SK-N-SH (cell line): Measurements from ENCODE around the gene MALRD1. TPM values are rescaled to one million over a fixed set of nuclear protein-coding genes. Genes with fewer than 3 reads are reported as not detected.
A peak's percentile ranks its signal among the peaks of the same experiment; 100 is the strongest.

Experiments used
- CTCF ChIA-PET: fragments of 300-600, 350-600 bp; formaldehyde crosslinking; extraction: SDS; loops from one replicate; lab custom pipeline; 2021; lab: Yijun Ruan, JAX
- POLR2A ChIA-PET: fragments of 350-600 bp; sonication (Branson Sonifier 250); formaldehyde crosslinking; extraction: SDS; loops from one replicate; lab custom pipeline; 2020; ENCODE audit warnings: antibody characterized with exemption, inconsistent platforms; lab: Yijun Ruan, JAX
- DNase-seq: peaks from one replicate; pipeline ENCODE4 v3.0.0; 2012
- H2AFZ ChIP-seq: fragments of 200-600 bp; sonication (generic); 2 replicates; pipeline ENCODE4 v1.8.1; 2016; ENCODE audit warnings: antibody characterized with exemption, mild to moderate bottlenecking, low read depth
- H3F3A ChIP-seq: fragments of 200-600 bp; sonication (generic); replicated peaks from 2 replicates; pipeline ENCODE3; 2016; ENCODE audit warnings: antibody characterized with exemption, mild to moderate bottlenecking; ENCODE audit not compliant: insufficient read depth
- H3K27ac ChIP-seq, 2 experiments: fragments of 200-500 bp in 1 of 2; fragments of 200-600 bp in 1 of 2; sonication (Bioruptor generic) in 1 of 2; sonication (generic), shearing (Covaris generic) in 1 of 2; 2 replicates each; pipeline versions ENCODE4 v1.5.1 to v1.6.1; 2014 to 2016; ENCODE audit warnings: low read depth in 2 of 2, inconsistent platforms in 1 of 2, low read length in 1 of 2, mild to moderate bottlenecking in 1 of 2, mixed read lengths in 1 of 2
- H3K27me3 ChIP-seq: fragments of 200-600 bp; sonication (generic), shearing (Covaris generic); 2 replicates; pipeline ENCODE4 v1.6.1; 2016; ENCODE audit warnings: mixed run types; ENCODE audit not compliant: insufficient read depth
- H3K36me3 ChIP-seq, 2 experiments: fragments of 200-500 bp in 1 of 2; fragments of 200-600 bp in 1 of 2; sonication (Bioruptor generic) in 1 of 2; sonication (generic) in 1 of 2; replicated peaks in 1 of 2; 2 replicates each; pipeline versions ENCODE3 to v1.5.1; 2014 to 2016; ENCODE audit warnings: low read length in 1 of 2, mild to moderate bottlenecking in 1 of 2; ENCODE audit not compliant: insufficient read depth in 2 of 2, control insufficient read depth in 1 of 2
- H3K4me1 ChIP-seq, 2 experiments: fragments of 200-500 bp in 1 of 2; fragments of 200-600 bp in 1 of 2; sonication (Bioruptor generic) in 1 of 2; sonication (generic), shearing (Covaris generic) in 1 of 2; 2 replicates each; pipeline versions ENCODE4 v1.5.1 to v1.6.1; 2014 to 2016; ENCODE audit warnings: low read depth in 1 of 2, low read length in 1 of 2, mixed run types in 1 of 2; ENCODE audit not compliant: insufficient read depth in 2 of 2, control insufficient read depth in 1 of 2
- H3K4me2 ChIP-seq: fragments of 200-600 bp; sonication (generic), shearing (Covaris generic); 2 replicates; pipeline ENCODE4 v1.6.1; 2017; ENCODE audit warnings: mixed run types
- H3K4me3 ChIP-seq, 2 experiments: fragments of 200-500 bp in 1 of 2; fragments of 200-600 bp in 1 of 2; sonication (Bioruptor generic) in 1 of 2; sonication (generic), shearing (Covaris generic) in 1 of 2; 2 replicates each; pipeline versions ENCODE4 v1.5.1 to v1.8.1; 2014 to 2016; ENCODE audit warnings: low read depth in 2 of 2, inconsistent platforms in 1 of 2, low read length in 1 of 2, mild to moderate bottlenecking in 1 of 2, mixed read lengths in 1 of 2, moderate library complexity in 1 of 2
- H3K79me2 ChIP-seq: fragments of 200-600 bp; sonication (generic); 2 replicates; pipeline ENCODE4 v1.8.1; 2017; ENCODE audit warnings: mild to moderate bottlenecking; ENCODE audit not compliant: insufficient read depth
- H3K9ac ChIP-seq: fragments of 200-600 bp; sonication (generic); 2 replicates; pipeline ENCODE4 v1.6.1; 2017; ENCODE audit warnings: mixed run types
- H3K9me2 ChIP-seq: fragments of 200-600 bp; sonication (generic); 2 replicates; pipeline ENCODE4 v1.6.1; 2017; ENCODE audit warnings: mixed run types
- H3K9me3 ChIP-seq: fragments of 200-600 bp; sonication (generic); 2 replicates; pipeline ENCODE4 v1.6.1; 2017; ENCODE audit warnings: mixed run types, mild to moderate bottlenecking, moderate library complexity
- H4K20me1 ChIP-seq: fragments of 200-600 bp; sonication (generic); 2 replicates; pipeline ENCODE4 v1.6.1; 2017; ENCODE audit warnings: mild to moderate bottlenecking, mixed run types; ENCODE audit not compliant: insufficient read depth
- EZH2phosphoT487 ChIP-seq: fragments of 200-600 bp; sonication (generic); IDR thresholded peaks from 2 replicates; pipeline ENCODE4 v1.6.1; 2017; ENCODE audit warnings: low read depth, mixed run types, mild to moderate bottlenecking, antibody characterized with exemption, moderate library complexity, borderline replicate concordance
- FOXJ3 ChIP-seq: sonication (generic); formaldehyde crosslinking; IDR thresholded peaks from 2 replicates; pipeline ENCODE4 v1.5.1; 2020; ENCODE audit warnings: mild to moderate bottlenecking, missing genetic modification reagents
- FOXM1 ChIP-seq: IDR thresholded peaks from 2 replicates; pipeline ENCODE4 v1.4.0; 2012; ENCODE audit warnings: low read depth, mild to moderate bottlenecking
- GABPA ChIP-seq: IDR thresholded peaks from 2 replicates; pipeline ENCODE4 v1.4.0; 2012; ENCODE audit warnings: low read depth, mild to moderate bottlenecking
- GATA2 ChIP-seq: sonication (generic); formaldehyde crosslinking; IDR thresholded peaks from 2 replicates; pipeline ENCODE4 v1.5.0; 2020; ENCODE audit warnings: mild to moderate bottlenecking, missing genetic modification reagents
- JUND ChIP-seq: IDR thresholded peaks from 2 replicates; pipeline ENCODE4 v1.4.0; 2012
- MEF2A ChIP-seq: IDR thresholded peaks from 2 replicates; pipeline ENCODE4 v1.4.0; 2012; ENCODE audit warnings: low read depth, borderline replicate concordance
- MXI1 ChIP-seq: IDR thresholded peaks from 2 replicates; pipeline ENCODE4 v1.6.1; 2012; ENCODE audit warnings: mild to moderate bottlenecking, low read depth, low read length, improper control_type of control experiment
- RAD21 ChIP-seq: IDR thresholded peaks from 2 replicates; pipeline ENCODE4 v1.6.1; 2012; ENCODE audit warnings: mild to moderate bottlenecking, low read length
- SIN3A ChIP-seq: IDR thresholded peaks from 2 replicates; pipeline ENCODE4 v1.6.1; 2012; ENCODE audit warnings: low read depth, mild to moderate bottlenecking, low read length, moderate library complexity, borderline replicate concordance
- TCF12 ChIP-seq: IDR thresholded peaks from 2 replicates; pipeline ENCODE4 v1.4.0; 2012
- TEAD4 ChIP-seq: IDR thresholded peaks from 2 replicates; pipeline ENCODE4 v1.4.0; 2012; ENCODE audit warnings: mild to moderate bottlenecking, borderline replicate concordance; ENCODE audit not compliant: insufficient read depth
- YY1 ChIP-seq: IDR thresholded peaks from 2 replicates; pipeline ENCODE4 v1.4.0; 2012; ENCODE audit warnings: low read depth, mild to moderate bottlenecking
- WGBS: methylation state at CpG from one replicate; pipeline ENCODE4 v1.1.6; 2017; ENCODE audit warnings: low lambda C conversion rate; 5-methylcytosine and 5-hydroxymethylcytosine counted together
- polyA plus RNA-seq, 3 experiments: library from polyadenylated mRNA; depleted of rRNA; stranded (reverse); fragments of >200 nt; gene quantifications; 2 replicates each; pipeline ENCODE4 v1.2.3, GENCODE V29; 2012
- TF ChIP-seq, protein P1 (sequence below): IDR thresholded peaks from 2 replicates; pipeline ENCODE4 v1.4.0; 2012; ENCODE audit warnings: low read depth
- TF ChIP-seq, protein P2 (sequence below): IDR thresholded peaks from 2 replicates; pipeline ENCODE4 v1.4.0; 2012; ENCODE audit warnings: low read depth, borderline replicate concordance
- TF ChIP-seq, protein P3 (sequence below): fragments of 150-350 bp; IDR thresholded peaks from 2 replicates; pipeline ENCODE4 v1.6.1; 2017; ENCODE audit warnings: antibody characterized with exemption, low read length, low read depth, borderline replicate concordance
- TF ChIP-seq, protein P4 (sequence below): IDR thresholded peaks from 2 replicates; pipeline ENCODE4 v1.6.1; 2012; ENCODE audit warnings: mild to moderate bottlenecking, low read depth, low read length, moderate library complexity
- TF ChIP-seq, protein P5 (sequence below): fragments of 150-350 bp; IDR thresholded peaks from 2 replicates; pipeline ENCODE4 v1.6.1; 2016; ENCODE audit warnings: mild to moderate bottlenecking, low read depth, low read length

Gene MALRD1
- polyA plus RNA-seq, 1 of the 3 experiments (the other 2 are of a cell fraction), result not detected

DNA sequence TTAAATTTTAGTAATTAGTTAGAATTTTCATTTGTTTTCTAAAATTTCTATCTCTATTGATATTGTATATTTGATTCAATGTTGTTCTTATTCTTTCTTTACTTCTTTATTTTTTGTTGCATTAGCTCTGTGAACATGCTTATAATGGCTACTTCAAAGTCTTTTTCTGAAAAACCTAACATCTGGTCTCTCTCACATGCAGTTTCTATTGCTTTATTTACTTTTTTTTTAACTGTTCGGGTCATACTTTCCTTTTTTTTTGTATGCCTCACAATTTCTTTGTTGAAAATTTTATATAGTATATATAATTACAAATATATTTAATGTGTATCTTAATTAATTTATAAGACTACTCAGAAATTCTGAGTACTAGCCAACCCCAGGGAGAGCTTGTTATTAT is 715.5 kb downstream of the MALRD1 start:
- Histone ChIP-seq H3K9me3 (no peaks in the 10 kb centered on the region), H3K4me2 (no peak overlapping the region), H4K20me1 (no peaks in the 10 kb centered on the region), H3K9ac (no peak overlapping the region), H3K9me2 (no peaks in the 10 kb centered on the region), H3K27ac (no peak overlapping the region), H3K27me3 (no peaks in the 10 kb centered on the region), H2AFZ (no peak overlapping the region), H3K79me2 (no peaks in the 10 kb centered on the region), H3K4me1 (peaks cover 0 to 4% of the 10 kb centered on the region in 2 experiments; a peak in 1 of 4 replicates), H3K36me3 (no peaks in the 10 kb centered on the region), H3F3A (no peaks in the 10 kb centered on the region), H3K4me3 (no peak overlapping the region)
- WGBS, result 58% methylated on average over 1 of the region's 1 CpG
- no peak for DNase-seq
- ChIA-PET POLR2A (interaction anchor here (1.1 kb wide), 1 partner anchor 1011 kb away, joined by 5 read pairs; no protein-coding TSS in a partner anchor), CTCF (no interaction called here)
- TF ChIP-seq YY1 (no peak), SIN3A (no peak), GABPA (no peak), JUND (no peak), EZH2phosphoT487 (no peak), GATA2 (CRISPR knock-in tag) (no peak)

DNA sequence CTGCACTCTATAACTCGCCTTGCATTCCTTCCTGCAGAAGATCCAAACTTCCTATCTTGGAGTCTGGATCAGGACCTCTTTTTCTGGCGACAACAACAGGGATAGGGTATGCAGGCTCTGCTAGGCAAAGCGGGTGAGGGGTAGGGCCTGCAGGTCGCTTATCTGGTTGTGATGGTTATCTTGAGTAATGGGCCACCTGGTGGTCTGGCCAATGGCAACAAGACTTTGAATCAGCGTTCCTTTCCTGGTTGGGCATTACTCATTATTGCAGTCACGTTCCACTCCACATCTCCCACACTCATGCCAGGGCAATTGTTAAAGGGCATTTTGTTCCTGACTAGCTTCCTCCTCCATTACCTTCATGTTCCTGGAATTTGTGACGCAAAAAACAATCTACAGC is 719.3 kb downstream of the MALRD1 start:
- H2AFZ ChIP-seq, result no peak overlapping the region
- WGBS, result 34% methylated on average over 7 of the region's 7 CpGs
- TF ChIP-seq TEAD4 (no peak), TCF12 (no peak), GABPA (no peak), YY1 (no peak), MEF2A (no peak), FOXJ3 (CRISPR knock-in tag) (no peak), MXI1 (no peak), SIN3A (no peak), RAD21 (peak; percentile 22; the same call in 1 of the 2 replicates), FOXM1 (no peak)
- TF ChIP-seq, protein P1, sequence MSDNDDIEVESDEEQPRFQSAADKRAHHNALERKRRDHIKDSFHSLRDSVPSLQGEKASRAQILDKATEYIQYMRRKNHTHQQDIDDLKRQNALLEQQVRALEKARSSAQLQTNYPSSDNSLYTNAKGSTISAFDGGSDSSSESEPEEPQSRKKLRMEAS, result no peak
- TF ChIP-seq, protein P2, sequence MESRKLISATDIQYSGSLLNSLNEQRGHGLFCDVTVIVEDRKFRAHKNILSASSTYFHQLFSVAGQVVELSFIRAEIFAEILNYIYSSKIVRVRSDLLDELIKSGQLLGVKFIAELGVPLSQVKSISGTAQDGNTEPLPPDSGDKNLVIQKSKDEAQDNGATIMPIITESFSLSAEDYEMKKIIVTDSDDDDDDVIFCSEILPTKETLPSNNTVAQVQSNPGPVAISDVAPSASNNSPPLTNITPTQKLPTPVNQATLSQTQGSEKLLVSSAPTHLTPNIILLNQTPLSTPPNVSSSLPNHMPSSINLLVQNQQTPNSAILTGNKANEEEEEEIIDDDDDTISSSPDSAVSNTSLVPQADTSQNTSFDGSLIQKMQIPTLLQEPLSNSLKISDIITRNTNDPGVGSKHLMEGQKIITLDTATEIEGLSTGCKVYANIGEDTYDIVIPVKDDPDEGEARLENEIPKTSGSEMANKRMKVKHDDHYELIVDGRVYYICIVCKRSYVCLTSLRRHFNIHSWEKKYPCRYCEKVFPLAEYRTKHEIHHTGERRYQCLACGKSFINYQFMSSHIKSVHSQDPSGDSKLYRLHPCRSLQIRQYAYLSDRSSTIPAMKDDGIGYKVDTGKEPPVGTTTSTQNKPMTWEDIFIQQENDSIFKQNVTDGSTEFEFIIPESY, result no peak
- TF ChIP-seq, protein P3, sequence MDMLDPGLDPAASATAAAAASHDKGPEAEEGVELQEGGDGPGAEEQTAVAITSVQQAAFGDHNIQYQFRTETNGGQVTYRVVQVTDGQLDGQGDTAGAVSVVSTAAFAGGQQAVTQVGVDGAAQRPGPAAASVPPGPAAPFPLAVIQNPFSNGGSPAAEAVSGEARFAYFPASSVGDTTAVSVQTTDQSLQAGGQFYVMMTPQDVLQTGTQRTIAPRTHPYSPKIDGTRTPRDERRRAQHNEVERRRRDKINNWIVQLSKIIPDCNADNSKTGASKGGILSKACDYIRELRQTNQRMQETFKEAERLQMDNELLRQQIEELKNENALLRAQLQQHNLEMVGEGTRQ, result no peak
- TF ChIP-seq, protein P4, sequence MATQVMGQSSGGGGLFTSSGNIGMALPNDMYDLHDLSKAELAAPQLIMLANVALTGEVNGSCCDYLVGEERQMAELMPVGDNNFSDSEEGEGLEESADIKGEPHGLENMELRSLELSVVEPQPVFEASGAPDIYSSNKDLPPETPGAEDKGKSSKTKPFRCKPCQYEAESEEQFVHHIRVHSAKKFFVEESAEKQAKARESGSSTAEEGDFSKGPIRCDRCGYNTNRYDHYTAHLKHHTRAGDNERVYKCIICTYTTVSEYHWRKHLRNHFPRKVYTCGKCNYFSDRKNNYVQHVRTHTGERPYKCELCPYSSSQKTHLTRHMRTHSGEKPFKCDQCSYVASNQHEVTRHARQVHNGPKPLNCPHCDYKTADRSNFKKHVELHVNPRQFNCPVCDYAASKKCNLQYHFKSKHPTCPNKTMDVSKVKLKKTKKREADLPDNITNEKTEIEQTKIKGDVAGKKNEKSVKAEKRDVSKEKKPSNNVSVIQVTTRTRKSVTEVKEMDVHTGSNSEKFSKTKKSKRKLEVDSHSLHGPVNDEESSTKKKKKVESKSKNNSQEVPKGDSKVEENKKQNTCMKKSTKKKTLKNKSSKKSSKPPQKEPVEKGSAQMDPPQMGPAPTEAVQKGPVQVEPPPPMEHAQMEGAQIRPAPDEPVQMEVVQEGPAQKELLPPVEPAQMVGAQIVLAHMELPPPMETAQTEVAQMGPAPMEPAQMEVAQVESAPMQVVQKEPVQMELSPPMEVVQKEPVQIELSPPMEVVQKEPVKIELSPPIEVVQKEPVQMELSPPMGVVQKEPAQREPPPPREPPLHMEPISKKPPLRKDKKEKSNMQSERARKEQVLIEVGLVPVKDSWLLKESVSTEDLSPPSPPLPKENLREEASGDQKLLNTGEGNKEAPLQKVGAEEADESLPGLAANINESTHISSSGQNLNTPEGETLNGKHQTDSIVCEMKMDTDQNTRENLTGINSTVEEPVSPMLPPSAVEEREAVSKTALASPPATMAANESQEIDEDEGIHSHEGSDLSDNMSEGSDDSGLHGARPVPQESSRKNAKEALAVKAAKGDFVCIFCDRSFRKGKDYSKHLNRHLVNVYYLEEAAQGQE, result no peak
- TF ChIP-seq, protein P5, sequence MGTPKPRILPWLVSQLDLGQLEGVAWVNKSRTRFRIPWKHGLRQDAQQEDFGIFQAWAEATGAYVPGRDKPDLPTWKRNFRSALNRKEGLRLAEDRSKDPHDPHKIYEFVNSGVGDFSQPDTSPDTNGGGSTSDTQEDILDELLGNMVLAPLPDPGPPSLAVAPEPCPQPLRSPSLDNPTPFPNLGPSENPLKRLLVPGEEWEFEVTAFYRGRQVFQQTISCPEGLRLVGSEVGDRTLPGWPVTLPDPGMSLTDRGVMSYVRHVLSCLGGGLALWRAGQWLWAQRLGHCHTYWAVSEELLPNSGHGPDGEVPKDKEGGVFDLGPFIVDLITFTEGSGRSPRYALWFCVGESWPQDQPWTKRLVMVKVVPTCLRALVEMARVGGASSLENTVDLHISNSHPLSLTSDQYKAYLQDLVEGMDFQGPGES, result no peak

More for the DNA sequence above, 719.3 kb downstream of the MALRD1 start:
- Histone ChIP-seq H3K36me3 (no peaks in the 10 kb centered on the region), H3K9ac (no peak overlapping the region), H3F3A (no peaks in the 10 kb centered on the region), H3K9me3 (no peaks in the 10 kb centered on the region), H3K4me1 (peaks cover 0 to 4% of the 10 kb centered on the region in 2 experiments; a peak in 1 of 4 replicates), H3K9me2 (no peaks in the 10 kb centered on the region), H3K27ac (no peak overlapping the region), H3K4me2 (no peak overlapping the region), H3K79me2 (no peaks in the 10 kb centered on the region), H4K20me1 (no peaks in the 10 kb centered on the region), H3K27me3 (no peaks in the 10 kb centered on the region), H3K4me3 (no peak overlapping the region)
- CTCF ChIA-PET, result interaction anchor here (0.6 to 1.2 kb wide), 3 partner anchors 20 to 170 kb away, joined by 3 read pairs; no protein-coding TSS in a partner anchor
- peak; percentile 30 for DNase-seq
- POLR2A ChIA-PET, result no interaction called here
